Breast epithelium (tissue), 4 donors: Measurements from ENCODE around the gene MDFI. TPM values are rescaled to one million over a fixed set of nuclear protein-coding genes. Genes with fewer than 3 reads are reported as not detected.

Experiments
- DNase-seq, 2 donors: peaks; one replicate each; pipeline ENCODE4 v3.0.0-alpha.2; 2019; ENCODE audit warnings: low spot score in 2 of 2
- H3K27ac ChIP-seq, 2 donors: fragments of 200-600 bp; sonication (generic) in 1 of 2; one replicate each; pipeline ENCODE4 v1.5.1; 2016 to 2019; ENCODE audit warnings: mild to moderate bottlenecking in 1 of 2
- H3K27me3 ChIP-seq, 2 donors: fragments of 200-600 bp; sonication (generic) in 1 of 2; one replicate each; pipeline versions ENCODE4 v1.5.1 to v1.6.0; 2017 to 2019; ENCODE audit warnings: control low read depth in 1 of 2, mild to moderate bottlenecking in 1 of 2
- H3K36me3 ChIP-seq: fragments of 200-600 bp; one replicate; pipeline ENCODE4 v1.5.1; 2019
- H3K4me1 ChIP-seq, 2 donors: fragments of 200-600 bp; sonication (generic); one replicate each; pipeline ENCODE4 v1.5.1; 2016 to 2019; ENCODE audit warnings: control low read depth in 1 of 2
- H3K4me3 ChIP-seq, 3 donors: fragments of 200-600 bp; sonication (generic); 1 replicate in 2 of 3; 2 replicates in 1 of 3; pipeline ENCODE4 v1.5.1; 2016 to 2019; ENCODE audit warnings: mild to moderate bottlenecking in 3 of 3, moderate library complexity in 2 of 3
- H3K9me3 ChIP-seq, 2 donors: fragments of 200-600 bp; sonication (generic) in 1 of 2; one replicate each; pipeline ENCODE4 v1.5.1; 2016 to 2019; ENCODE audit warnings: control low read depth in 1 of 2
- POLR2A ChIP-seq: fragments of 450-650 bp; IDR thresholded peaks from one replicate; pipeline ENCODE4 v1.6.1; 2016; ENCODE audit warnings: antibody characterized with exemption, mild to moderate bottlenecking, moderate library complexity
- POLR2AphosphoS5 ChIP-seq, 3 donors: sonication (generic); formaldehyde crosslinking; IDR thresholded peaks; one replicate each; pipeline ENCODE4 v1.6.1; 2017; ENCODE audit warnings: antibody characterized with exemption in 3 of 3
- intact Hi-C: fragments of 100-400 bp; cut with DNase I; formaldehyde crosslinking; loops from one replicate; pipeline ENCODE4 v1.15.1; 2023; ENCODE audit warnings: low total_unique reads
- total RNA-seq, 3 donors: library from RNA; depleted of rRNA; stranded (reverse); fragments of >200 nt; gene quantifications; one replicate each; pipeline ENCODE4 v1.1.0, GENCODE V29; 2016
- TF ChIP-seq, protein P1 (sequence below), 3 donors: fragments of 450-650 bp; IDR thresholded peaks; one replicate each; pipeline ENCODE4 v1.5.1; 2016 to 2017; ENCODE audit warnings: antibody characterized with exemption in 3 of 3, mild to moderate bottlenecking in 3 of 3, moderate library complexity in 3 of 3

MDFI gene
- total RNA-seq, 3 donors from 2014 or later = 26.7 to 75.8 (median 36.1) TPM

- no peaks in the 10 kb centered on the region for H3K4me1 ChIP-seq
- DNase-seq = no peak
- TF ChIP-seq POLR2AphosphoS5 (IDR thresholded peaks at IDR 0.05) = no peak
- no peaks in the 10 kb centered on the region for H3K27me3 ChIP-seq
- no peak overlapping the region for H3K4me3 ChIP-seq
- no peaks in the 10 kb centered on the region for H3K9me3 ChIP-seq
- intact Hi-C loops = loop anchor here (10.0 kb wide), 1 partner anchor 230 kb away; no protein-coding TSS in a partner anchor
- H3K27ac ChIP-seq = peak overlapping the region in 1 of 2 donors; percentile 25
- peaks cover 2% of the 10 kb centered on the region for H3K36me3 ChIP-seq
Measured at GRCh38 chr6:41595166-41595565, 43.1 kb upstream of the MDFI start.

GRCh38 chr6:41596096-41596685 is 42.1 kb upstream of the MDFI start:
- no peaks in the 10 kb centered on the region for H3K9me3 ChIP-seq
- TF ChIP-seq POLR2A (no peak), POLR2AphosphoS5 (IDR thresholded peaks at IDR 0.05) (no peak)
- TF ChIP-seq, protein P1, sequence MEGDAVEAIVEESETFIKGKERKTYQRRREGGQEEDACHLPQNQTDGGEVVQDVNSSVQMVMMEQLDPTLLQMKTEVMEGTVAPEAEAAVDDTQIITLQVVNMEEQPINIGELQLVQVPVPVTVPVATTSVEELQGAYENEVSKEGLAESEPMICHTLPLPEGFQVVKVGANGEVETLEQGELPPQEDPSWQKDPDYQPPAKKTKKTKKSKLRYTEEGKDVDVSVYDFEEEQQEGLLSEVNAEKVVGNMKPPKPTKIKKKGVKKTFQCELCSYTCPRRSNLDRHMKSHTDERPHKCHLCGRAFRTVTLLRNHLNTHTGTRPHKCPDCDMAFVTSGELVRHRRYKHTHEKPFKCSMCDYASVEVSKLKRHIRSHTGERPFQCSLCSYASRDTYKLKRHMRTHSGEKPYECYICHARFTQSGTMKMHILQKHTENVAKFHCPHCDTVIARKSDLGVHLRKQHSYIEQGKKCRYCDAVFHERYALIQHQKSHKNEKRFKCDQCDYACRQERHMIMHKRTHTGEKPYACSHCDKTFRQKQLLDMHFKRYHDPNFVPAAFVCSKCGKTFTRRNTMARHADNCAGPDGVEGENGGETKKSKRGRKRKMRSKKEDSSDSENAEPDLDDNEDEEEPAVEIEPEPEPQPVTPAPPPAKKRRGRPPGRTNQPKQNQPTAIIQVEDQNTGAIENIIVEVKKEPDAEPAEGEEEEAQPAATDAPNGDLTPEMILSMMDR (IDR thresholded peaks at IDR 0.05) = no peak
- intact Hi-C loops = loop anchor here (10.0 kb wide), 1 partner anchor 231 kb away; no protein-coding TSS in a partner anchor
- H3K27me3 ChIP-seq = no peaks in the 10 kb centered on the region
- H3K4me3 ChIP-seq = no peak overlapping the region
- no peaks in the 10 kb centered on the region for H3K4me1 ChIP-seq
- H3K27ac ChIP-seq = no peak overlapping the region
- no peak for DNase-seq
- no peaks in the 10 kb centered on the region for H3K36me3 ChIP-seq

GRCh38 chr6:41596807-41597206 is 41.5 kb upstream of the MDFI start:
- TF ChIP-seq POLR2AphosphoS5 (IDR thresholded peaks at IDR 0.05) (no peak), POLR2A (no peak)
- TF ChIP-seq, protein P1 (IDR thresholded peaks at IDR 0.05) = no peak
- Histone ChIP-seq H3K9me3 (no peaks in the 10 kb centered on the region), H3K27ac (no peak overlapping the region), H3K27me3 (no peaks in the 10 kb centered on the region), H3K4me3 (no peak overlapping the region), H3K4me1 (no peaks in the 10 kb centered on the region), H3K36me3 (no peaks in the 10 kb centered on the region)
- intact Hi-C loops = loop anchor here (10.0 kb wide), 1 partner anchor 232 kb away; no protein-coding TSS in a partner anchor
- no peak for DNase-seq

GRCh38 chr6:41597246-41598000 is 40.8 kb upstream of the MDFI start:
- no peaks in the 10 kb centered on the region for H3K36me3 ChIP-seq
- no peaks in the 10 kb centered on the region for H3K4me1 ChIP-seq
- no peaks in the 10 kb centered on the region for H3K9me3 ChIP-seq
- DNase-seq = no peak
- no peak overlapping the region for H3K4me3 ChIP-seq
- H3K27me3 ChIP-seq = no peaks in the 10 kb centered on the region
- TF ChIP-seq POLR2A (no peak), POLR2AphosphoS5 (IDR thresholded peaks at IDR 0.05) (no peak)
- TF ChIP-seq, protein P1 (IDR thresholded peaks at IDR 0.05) = no peak
- no peak overlapping the region for H3K27ac ChIP-seq
- intact Hi-C loops = loop anchor here (10.0 kb wide), 1 partner anchor 233 kb away; no protein-coding TSS in a partner anchor

GRCh38 chr6:41598670-41599014 is 39.6 kb upstream of the MDFI start:
- TF ChIP-seq POLR2A (no peak), POLR2AphosphoS5 (IDR thresholded peaks at IDR 0.05) (no peak)
- TF ChIP-seq, protein P1 (IDR thresholded peaks at IDR 0.05) = no peak
- H3K27ac ChIP-seq = no peak overlapping the region
- H3K27me3 ChIP-seq = no peaks in the 10 kb centered on the region
- no peak for DNase-seq
- peaks cover 0 to 6% of the 10 kb centered on the region in 2 donors for H3K4me1 ChIP-seq
- no peaks in the 10 kb centered on the region for H3K9me3 ChIP-seq
- no peaks in the 10 kb centered on the region for H3K36me3 ChIP-seq
- intact Hi-C loops = loop anchor here (10.0 kb wide), 1 partner anchor 234 kb away; no protein-coding TSS in a partner anchor
- H3K4me3 ChIP-seq = no peak overlapping the region
